GM12878 (cell line): ENCODE measurements around the gene MACROD2. TPM values are rescaled to one million over a fixed set of nuclear protein-coding genes. Genes with fewer than 3 reads are reported as not detected.

Experiments
- ATAC-seq: fragments of 200-7000 bp; cut with Tn5 transposase; 3 replicates; pipeline ENCODE4 v1.9.1; 2020; ENCODE audit warnings: mild to moderate bottlenecking, moderate library complexity
- BruUV-seq: library from RNA; stranded (reverse); fragments of 400-500 nt; replicated peaks from 2 replicates; lab custom pipeline; 2021; lab: Mats Ljungman, UMichigan
- CTCF ChIA-PET: fragments of 300-600 bp; sonication (Branson Sonifier 250); formaldehyde crosslinking; extraction: SDS; loops from one replicate; lab custom pipeline; 2021; ENCODE audit warnings: inconsistent platforms; lab: Yijun Ruan, JAX
- POLR2A ChIA-PET: fragments of 350-600 bp; formaldehyde crosslinking; extraction: SDS; loops from one replicate; lab custom pipeline; 2021; ENCODE audit warnings: inconsistent platforms; lab: Charles Lee
- RAD21 ChIA-PET: fragments of 300-600 bp; sonication (Branson Sonifier 250); formaldehyde crosslinking; loops from one replicate; lab custom pipeline; 2023; ENCODE audit warnings: antibody characterized with exemption; ENCODE audit not compliant: unreplicated experiment; lab: Charles Lee
- SMC1A ChIA-PET: fragments of 300-600 bp; sonication (Branson Sonifier 250); formaldehyde crosslinking; loops from one replicate; lab custom pipeline; 2023; ENCODE audit not compliant: unreplicated experiment, uncharacterized antibody; lab: Charles Lee
- DNase-seq: peaks from one replicate; pipeline ENCODE4 v3.0.0-alpha.2; 2011; ENCODE audit warnings: low read depth, low spot score
- FAIRE-seq: peaks from 3 replicates; lab custom pipeline; 2011; peaks lifted over from hg19 to GRCh38; lab: Jason Lieb, UNC
- H2AFZ ChIP-seq: 2 replicates; pipeline ENCODE4 v1.6.0; 2011; ENCODE audit warnings: low read depth, low read length, control low read depth; ENCODE audit not compliant: control insufficient read depth
- H3K27ac ChIP-seq: 2 replicates; pipeline ENCODE4 v1.5.1; 2011; ENCODE audit warnings: control low read depth; ENCODE audit not compliant: control insufficient read depth, insufficient read depth
- H3K27me3 ChIP-seq, 2 experiments: replicated peaks in 1 of 2; 2 replicates each; pipeline versions ENCODE4 v1.6.0 to v1.6.1; 2011; ENCODE audit warnings: low read length in 1 of 2; ENCODE audit not compliant: control insufficient read depth in 2 of 2, insufficient read depth in 2 of 2
- H3K36me3 ChIP-seq, 2 experiments: 2 replicates each; pipeline ENCODE4 v1.5.1; 2011; ENCODE audit warnings: low read length in 1 of 2; ENCODE audit not compliant: control insufficient read depth in 2 of 2, insufficient read depth in 2 of 2
- H3K4me1 ChIP-seq: 2 replicates; pipeline ENCODE4 v1.6.1; 2011; ENCODE audit warnings: mild to moderate bottlenecking, low read length, moderate library complexity, mixed read lengths; ENCODE audit not compliant: control insufficient read depth, insufficient read depth
- H3K4me2 ChIP-seq: 2 replicates; pipeline ENCODE4 v1.6.0; 2011; ENCODE audit warnings: control low read depth; ENCODE audit not compliant: control insufficient read depth, insufficient read depth
- H3K4me3 ChIP-seq: fragments of 200-600 bp; sonication (generic); 2 replicates; pipeline ENCODE4 v1.5.1; 2016
- H3K79me2 ChIP-seq: 2 replicates; pipeline ENCODE4 v1.6.0; 2011; ENCODE audit warnings: low read length; ENCODE audit not compliant: control insufficient read depth, insufficient read depth
- H3K9ac ChIP-seq: 2 replicates; pipeline ENCODE4 v1.8.0; 2011; ENCODE audit warnings: low read length, control low read depth, mixed read lengths; ENCODE audit not compliant: control insufficient read depth, insufficient read depth
- H3K9me3 ChIP-seq: replicated peaks from 3 replicates; pipeline ENCODE4 v1.5.1; 2011; ENCODE audit warnings: mild to moderate bottlenecking, low read length; ENCODE audit not compliant: control insufficient read depth, insufficient read depth
- H4K20me1 ChIP-seq: 2 replicates; pipeline ENCODE4 v1.6.0; 2011; ENCODE audit not compliant: control insufficient read depth, insufficient read depth
- EED ChIP-seq: sonication (generic); IDR thresholded peaks from 2 replicates; pipeline ENCODE4 v1.6.1; 2016; ENCODE audit warnings: antibody characterized with exemption, low read depth
- MLLT1 ChIP-seq: fragments of 450-650 bp; IDR thresholded peaks from 2 replicates; pipeline ENCODE4 v1.6.1; 2016; ENCODE audit warnings: mild to moderate bottlenecking
- MXI1 ChIP-seq: fragments of 150-350 bp; IDR thresholded peaks from 2 replicates; pipeline ENCODE4 v1.6.1; 2011; ENCODE audit warnings: low read depth, mild to moderate bottlenecking, inconsistent platforms, low read length, improper control_type of control experiment
- MYC ChIP-seq: IDR thresholded peaks from 2 replicates; pipeline ENCODE4 v1.6.1; 2011; ENCODE audit warnings: mild to moderate bottlenecking, low read length, moderate library complexity, inconsistent platforms; ENCODE audit not compliant: insufficient read depth, insufficient replicate concordance, insufficient read length, severe bottlenecking
- NFXL1 ChIP-seq: fragments of 450-650 bp; IDR thresholded peaks from 2 replicates; pipeline ENCODE4 v1.6.1; 2017; ENCODE audit warnings: antibody characterized with exemption, mild to moderate bottlenecking, borderline replicate concordance
- RFX5 ChIP-seq: IDR thresholded peaks from 2 replicates; pipeline ENCODE4 v1.6.1; 2011; ENCODE audit warnings: low read depth, low read length, improper control_type of control experiment
- USF2 ChIP-seq: IDR thresholded peaks from 2 replicates; pipeline ENCODE4 v1.6.1; 2011; ENCODE audit warnings: low read depth, low read length, improper control_type of control experiment, borderline replicate concordance
- ZBTB33 ChIP-seq: fragments of 450-650 bp; IDR thresholded peaks from 2 replicates; pipeline ENCODE4 v1.6.1; 2017; ENCODE audit warnings: mild to moderate bottlenecking
- ZNF384 ChIP-seq: IDR thresholded peaks from 2 replicates; pipeline ENCODE4 v1.6.1; 2012; ENCODE audit warnings: low read depth, mild to moderate bottlenecking, low read length, improper control_type of control experiment, borderline replicate concordance
- ZNF687 ChIP-seq: fragments of 450-650 bp; IDR thresholded peaks from 2 replicates; pipeline ENCODE4 v1.6.1; 2017; ENCODE audit warnings: mild to moderate bottlenecking, moderate library complexity
- WGBS: methylation state at CpG from one replicate; pipeline ENCODE4 v1.1.6; 2016; ENCODE audit warnings: low lambda C conversion rate; ENCODE audit not compliant: insufficient replicate concordance, insufficient coverage; ENCODE audit errors: missing lambda C conversion rate; 5-methylcytosine and 5-hydroxymethylcytosine counted together
- in situ Hi-C: fragments of 300-500 bp; cut with MboI; formaldehyde crosslinking; loops from 9 replicates; pipeline ENCODE4 v1.14.3; 2018; ENCODE audit warnings: mixed read lengths
- intact Hi-C: fragments of 100-400 bp; cut with micrococcal nuclease; formaldehyde crosslinking; loops from one replicate; pipeline ENCODE4 v1.14.2; 2022; ENCODE audit not compliant: unreplicated experiment
- polyA plus RNA-seq, 11 experiments: library from polyadenylated mRNA; depleted of rRNA in 4 of 11; unstranded in 6 of 11; stranded (reverse) in 5 of 11; fragments of >200 nt; fragmentation: Nextera tagmentation in 4 of 11; fragmentation: Illumina TruSeq in 1 of 11; extraction: Ambion mirVana in 4 of 11; extraction: Trizol in 1 of 11; gene quantifications; 1 replicate in 1 of 11; 2 replicates in 10 of 11; pipeline versions ENCODE4 v1.2.1 to v1.2.3, GENCODE V29; 2011 to 2016; ENCODE audit warnings: inconsistent platforms in 2 of 11, missing spikeins in 2 of 11, low read depth in 1 of 11
- total RNA-seq, 4 experiments: library from RNA; depleted of rRNA in 3 of 4; stranded (reverse); fragments of >200 nt in 3 of 4; fragmentation: Illumina TruSeq in 1 of 4; extraction: Trizol in 1 of 4; gene quantifications; 2 replicates each; pipeline versions ENCODE4 v1.2.1 to v1.2.3, GENCODE V29; 2013 to 2021

The MACROD2 gene
- total and polyA plus RNA-seq, 10 of the 15 experiments (the other 5 are each of a cell fraction or from before 2014, with no cell fraction given): 1.1 to 21.5 (median 2.2) TPM

- Histone ChIP-seq H2AFZ (no peak overlapping the region), H3K4me2 (no peak overlapping the region), H4K20me1 (no peaks in the 10 kb centered on the region), H3K79me2 (no peaks in the 10 kb centered on the region), H3K27me3 (no peaks in the 10 kb centered on the region), H3K36me3 (no peaks in the 10 kb centered on the region), H3K4me1 (no peaks in the 10 kb centered on the region), H3K4me3 (no peak overlapping the region), H3K9ac (no peak overlapping the region), H3K9me3 (no peaks in the 10 kb centered on the region), H3K27ac (no peak overlapping the region)
- DNase-seq (no peak), ATAC-seq (no peak), FAIRE-seq (no peak)
- CTCF ChIA-PET: no interaction called here
- RAD21 ChIA-PET: no interaction called here
- no TSS peak for BruUV-seq
- in situ Hi-C loops (no loop called here), intact Hi-C loops (no loop called here)
- SMC1A ChIA-PET: no interaction called here
- 11% methylated on average over 3 of the region's 3 CpGs for WGBS
- POLR2A ChIA-PET: no interaction called here
- no peak for TF ChIP-seq ZBTB33
- TF ChIP-seq EED: no peak
- no peak for TF ChIP-seq RFX5
- no peak for TF ChIP-seq MXI1
- TF ChIP-seq MLLT1: no peak
- TF ChIP-seq NFXL1: no peak
- TF ChIP-seq USF2: no peak
- no peak for TF ChIP-seq ZNF384
- no peak for TF ChIP-seq ZNF687
- TF ChIP-seq MYC: no peak
Measured at GRCh38 chr20:15740046-15740775, 1744.9 kb downstream of the MACROD2 start.
